ENCODE results near the gene ORM2.

DNA sequence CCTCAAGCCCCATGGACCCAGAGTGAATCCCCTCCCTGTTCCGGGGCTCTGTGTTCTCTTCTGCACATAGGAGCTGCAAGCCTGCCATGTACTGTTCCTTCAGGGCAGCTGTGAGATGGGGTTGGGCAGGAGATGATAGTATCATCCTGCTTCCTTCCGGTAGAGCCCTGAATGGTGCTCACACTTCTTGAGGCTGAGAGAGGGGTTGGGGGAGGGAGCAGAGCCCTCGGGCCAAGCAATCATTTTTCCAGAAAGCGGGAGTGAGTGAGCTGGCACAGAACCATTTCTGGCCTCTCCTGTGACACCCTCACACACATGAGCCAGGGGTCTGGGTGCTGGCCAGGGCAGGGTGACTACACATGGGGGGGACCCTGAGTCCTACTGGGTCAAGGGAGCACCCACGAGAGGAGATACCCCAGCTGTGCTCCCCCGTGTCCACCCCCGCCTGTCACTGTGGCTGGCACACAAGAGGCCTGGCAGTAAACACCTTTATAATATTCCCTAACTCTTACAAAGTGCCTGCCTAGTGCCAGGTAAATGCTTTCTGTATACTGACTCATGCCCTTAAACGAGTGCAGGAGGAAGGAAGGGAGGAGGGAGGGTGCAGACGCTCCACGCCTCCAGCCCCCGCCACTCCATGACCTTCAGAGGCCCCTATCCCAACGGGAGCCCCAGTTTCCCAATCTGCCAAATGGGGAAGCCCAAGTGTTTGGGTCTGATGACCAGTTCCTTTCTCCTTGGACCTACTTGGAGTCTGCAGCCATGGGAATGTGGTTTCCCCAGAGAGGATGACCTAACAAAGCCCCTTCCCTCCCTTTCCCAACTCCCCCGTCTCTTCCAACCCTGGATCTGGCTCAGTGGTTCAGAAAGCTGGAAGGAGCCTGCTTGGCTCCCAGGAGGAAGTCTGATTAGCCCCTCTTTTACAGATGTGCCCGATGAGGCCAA, 42.6 kb downstream of the ORM2 start:
- TF ChIP-seq POLR2A (IDR thresholded peaks at IDR 0.05; ENCODE audit: extremely low read depth, insufficient read length) (no peak), MYC (IDR thresholded peaks at IDR 0.05; ENCODE audit: low read depth, low read length) (no peak)
- TF ChIP-seq, protein P1, sequence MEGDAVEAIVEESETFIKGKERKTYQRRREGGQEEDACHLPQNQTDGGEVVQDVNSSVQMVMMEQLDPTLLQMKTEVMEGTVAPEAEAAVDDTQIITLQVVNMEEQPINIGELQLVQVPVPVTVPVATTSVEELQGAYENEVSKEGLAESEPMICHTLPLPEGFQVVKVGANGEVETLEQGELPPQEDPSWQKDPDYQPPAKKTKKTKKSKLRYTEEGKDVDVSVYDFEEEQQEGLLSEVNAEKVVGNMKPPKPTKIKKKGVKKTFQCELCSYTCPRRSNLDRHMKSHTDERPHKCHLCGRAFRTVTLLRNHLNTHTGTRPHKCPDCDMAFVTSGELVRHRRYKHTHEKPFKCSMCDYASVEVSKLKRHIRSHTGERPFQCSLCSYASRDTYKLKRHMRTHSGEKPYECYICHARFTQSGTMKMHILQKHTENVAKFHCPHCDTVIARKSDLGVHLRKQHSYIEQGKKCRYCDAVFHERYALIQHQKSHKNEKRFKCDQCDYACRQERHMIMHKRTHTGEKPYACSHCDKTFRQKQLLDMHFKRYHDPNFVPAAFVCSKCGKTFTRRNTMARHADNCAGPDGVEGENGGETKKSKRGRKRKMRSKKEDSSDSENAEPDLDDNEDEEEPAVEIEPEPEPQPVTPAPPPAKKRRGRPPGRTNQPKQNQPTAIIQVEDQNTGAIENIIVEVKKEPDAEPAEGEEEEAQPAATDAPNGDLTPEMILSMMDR (IDR thresholded peaks at IDR 0.05; ENCODE audit: low read depth, low read length), result no peak

All from NB4 (cell line).